Heart right ventricle (tissue), 16 donors: ENCODE results near the gene SERPINB12. TPM values are rescaled to one million over a fixed set of nuclear protein-coding genes. Genes with fewer than 3 reads are reported as not detected.

Experiments used
- ATAC-seq, 8 donors: fragments of 200-7000 bp; cut with Tn5 transposase; one replicate each; pipeline ENCODE4 v1.9.1; 2020; ENCODE audit warnings: mild to moderate bottlenecking in 8 of 8, moderate library complexity in 8 of 8, moderate number of reproducible peaks in 1 of 8
- DNase-seq, 2 donors: peaks; one replicate each; pipeline ENCODE4 v3.0.0-alpha.2; 2020
- H3K27ac ChIP-seq, 10 donors: fragments of 200-600 bp; sonication (generic) in 2 of 10; one replicate each; pipeline versions ENCODE4 v1.5.0 to v1.8.0; 2020 to 2022; ENCODE audit warnings: mild to moderate bottlenecking in 3 of 10
- H3K27me3 ChIP-seq, 7 donors: fragments of 200-600 bp; one replicate each; pipeline ENCODE4 v1.8.0; 2021 to 2022; ENCODE audit warnings: mild to moderate bottlenecking in 2 of 7
- H3K36me3 ChIP-seq, 9 donors: fragments of 200-600 bp; sonication (generic) in 1 of 9; one replicate each; pipeline versions ENCODE4 v1.5.0 to v1.8.0; 2020 to 2022; ENCODE audit warnings: mild to moderate bottlenecking in 2 of 9
- H3K4me1 ChIP-seq, 9 donors: fragments of 200-600 bp; sonication (generic) in 1 of 9; one replicate each; pipeline versions ENCODE4 v1.5.0 to v1.8.0; 2020 to 2022; ENCODE audit warnings: mild to moderate bottlenecking in 4 of 9
- H3K4me3 ChIP-seq, 10 donors: fragments of 200-600 bp; sonication (generic) in 2 of 10; one replicate each; pipeline versions ENCODE4 v1.5.0 to v1.8.0; 2020 to 2022; ENCODE audit warnings: mild to moderate bottlenecking in 7 of 10, moderate library complexity in 2 of 10
- H3K9me3 ChIP-seq, 11 donors: fragments of 200-600 bp in 10 of 11; sonication (generic) in 2 of 11; one replicate each; pipeline versions ENCODE4 v1.5.0 to v1.8.0; 2013 to 2022; ENCODE audit warnings: mild to moderate bottlenecking in 2 of 11, control low read depth in 1 of 11, moderate library complexity in 1 of 11
- CTCF ChIP-seq, 9 donors: fragments of 200-600 bp; sonication (generic) in 2 of 9; IDR thresholded peaks; one replicate each; pipeline versions ENCODE4 v1.5.0 to v1.8.0; 2021 to 2022; ENCODE audit warnings: antibody characterized with exemption in 9 of 9, mild to moderate bottlenecking in 5 of 9, moderate library complexity in 1 of 9
- whole genome bisulfite sequencing, 2 donors: extraction: QIAGEN DNeasy Blood & Tissue Kit; methylation state at CpG; one replicate each; pipeline ENCODE4 v1.1.7; 2013; ENCODE audit warnings: inconsistent platforms in 1 of 2; 5-methylcytosine and 5-hydroxymethylcytosine counted together
- intact Hi-C, 10 donors: fragments of 100-400 bp; cut with DNase I; formaldehyde crosslinking; loops; one replicate each; pipeline versions ENCODE4 v1.11.1 to v1.14.2; 2022
- polyA plus RNA-seq, 2 donors: library from polyadenylated mRNA; stranded (reverse); fragments of 200-250 nt; gene quantifications; one replicate each; pipeline ENCODE4 v1.2.3, GENCODE V29; 2013
- total RNA-seq, 10 donors: library from RNA; stranded (reverse); fragmentation: NEBNext Ultra II Directional in 3 of 10; extraction: Animal tissue kit (Norgen Biotek cat#: 25700) in 3 of 10; gene quantifications; one replicate each; pipeline versions ENCODE4 v1.2.1 to v1.2.4, GENCODE V29; 2021 to 2023
- donor health status: Arrhythmogenic right ventricular cardiomyopathy.
- donor health status: ischemic (EF 13 %, LVEDD 7.1; RV severe dilation, severe dysfunction).
- donor health status: healthy with polysubstance abuse.
- donor health status: DM: no; HTN: yes; CAD: no.
- donor health status: DM: no; HTN: no; CAD: no.
- donor health status: ischemic (EF 25% LVEDD 6.9; RV normal size, moderate dysfunction).
- donor health status: ischemic (EF 25% LVEDD 5.7; RV mildly dilated, moderate dysfunction).
- donor health status: healthy.
- donor health status: DM: yes; HTN: yes; CAD: no.
- donor health status: Ischemic cardiomyopathy.
- donor health status: ischemic (EF 35%, LVEDD 5.7; RV mildly dilated, moderate dysfunction).
- donor health status: nonischemic (EF 11% LVEDD 7.7; RV severe dilation, severe dysfunction).
- donor health status: DM: yes; HTN: yes; CAD: no.
- donor health status: PGD.
- donor health status: ischemic (EF 29% LVEDD 5.4; RV normal size, mild dysfunction).
- donor health status: nonischemic (EF 23%, LVEDD 6.1; RV moderate dilation, normal function).

SERPINB12 gene
- total and polyA plus RNA-seq, 12 donors = not detected

GRCh38 chr18:63559567-63560491, 17.7 kb downstream of the SERPINB12 start:
- no peak for TF ChIP-seq CTCF (IDR thresholded peaks at IDR 0.05)
- intact Hi-C loops = no loop called here
- 86 to 88% methylated on average over 9 of the region's 9 CpGs for WGBS, 2 donors

GRCh38 chr18:63562284-63562683, 20.1 kb downstream of the SERPINB12 start:
- H3K4me3 ChIP-seq = no peak overlapping the region
- H3K9me3 ChIP-seq = no peaks in the 10 kb centered on the region
- DNase-seq = no peak
- H3K27ac ChIP-seq = no peak overlapping the region
- TF ChIP-seq CTCF (IDR thresholded peaks at IDR 0.05) = no peak
- 93% methylated on average over 4 of the region's 4 CpGs for WGBS, 2 donors
- H3K4me1 ChIP-seq = no peaks in the 10 kb centered on the region
- intact Hi-C loops = no loop called here
- no peaks in the 10 kb centered on the region for H3K36me3 ChIP-seq
- no peak for ATAC-seq
- H3K27me3 ChIP-seq = no peaks in the 10 kb centered on the region

More at GRCh38 chr18:63559567-63560491, 17.7 kb downstream of the SERPINB12 start:
- no peaks in the 10 kb centered on the region for H3K4me1 ChIP-seq
- H3K36me3 ChIP-seq = no peaks in the 10 kb centered on the region
- ATAC-seq (no peak), DNase-seq (no peak)
- H3K4me3 ChIP-seq = no peak overlapping the region
- no peak overlapping the region for H3K27ac ChIP-seq
- no peaks in the 10 kb centered on the region for H3K27me3 ChIP-seq
- H3K9me3 ChIP-seq = no peaks in the 10 kb centered on the region

GRCh38 chr18:63564021-63564420, 21.9 kb downstream of the SERPINB12 start:
- 89 to 93% methylated on average over 4 of the region's 4 CpGs for WGBS, 2 donors
- Histone ChIP-seq H3K27me3 (no peaks in the 10 kb centered on the region), H3K4me1 (no peaks in the 10 kb centered on the region), H3K9me3 (no peaks in the 10 kb centered on the region), H3K4me3 (no peak overlapping the region), H3K27ac (no peak overlapping the region), H3K36me3 (no peaks in the 10 kb centered on the region)
- intact Hi-C loops = no loop called here
- ATAC-seq = no peak
- no peak for TF ChIP-seq CTCF (IDR thresholded peaks at IDR 0.05)
- DNase-seq = no peak

- DNase-seq (no peak), ATAC-seq (no peak)
- intact Hi-C loops = no loop called here
- no peak for TF ChIP-seq CTCF (IDR thresholded peaks at IDR 0.05)
- 75 to 96% methylated on average over 1 of the region's 1 CpG for WGBS, 2 donors
- Histone ChIP-seq H3K4me1 (no peaks in the 10 kb centered on the region), H3K36me3 (no peaks in the 10 kb centered on the region), H3K9me3 (no peaks in the 10 kb centered on the region), H3K27ac (no peak overlapping the region), H3K4me3 (no peak overlapping the region), H3K27me3 (no peaks in the 10 kb centered on the region)
Measured at GRCh38 chr18:63564561-63564960, 22.4 kb downstream of the SERPINB12 start.
